Measurements from ENCODE around the gene INAFM2.
A peak's percentile ranks its signal among the peaks of the same experiment; 100 is the strongest.

Gene INAFM2

GRCh38 chr15:40365624-40366456, 42.3 kb downstream of the INAFM2 start:
- no peak for DNase-seq

DNA sequence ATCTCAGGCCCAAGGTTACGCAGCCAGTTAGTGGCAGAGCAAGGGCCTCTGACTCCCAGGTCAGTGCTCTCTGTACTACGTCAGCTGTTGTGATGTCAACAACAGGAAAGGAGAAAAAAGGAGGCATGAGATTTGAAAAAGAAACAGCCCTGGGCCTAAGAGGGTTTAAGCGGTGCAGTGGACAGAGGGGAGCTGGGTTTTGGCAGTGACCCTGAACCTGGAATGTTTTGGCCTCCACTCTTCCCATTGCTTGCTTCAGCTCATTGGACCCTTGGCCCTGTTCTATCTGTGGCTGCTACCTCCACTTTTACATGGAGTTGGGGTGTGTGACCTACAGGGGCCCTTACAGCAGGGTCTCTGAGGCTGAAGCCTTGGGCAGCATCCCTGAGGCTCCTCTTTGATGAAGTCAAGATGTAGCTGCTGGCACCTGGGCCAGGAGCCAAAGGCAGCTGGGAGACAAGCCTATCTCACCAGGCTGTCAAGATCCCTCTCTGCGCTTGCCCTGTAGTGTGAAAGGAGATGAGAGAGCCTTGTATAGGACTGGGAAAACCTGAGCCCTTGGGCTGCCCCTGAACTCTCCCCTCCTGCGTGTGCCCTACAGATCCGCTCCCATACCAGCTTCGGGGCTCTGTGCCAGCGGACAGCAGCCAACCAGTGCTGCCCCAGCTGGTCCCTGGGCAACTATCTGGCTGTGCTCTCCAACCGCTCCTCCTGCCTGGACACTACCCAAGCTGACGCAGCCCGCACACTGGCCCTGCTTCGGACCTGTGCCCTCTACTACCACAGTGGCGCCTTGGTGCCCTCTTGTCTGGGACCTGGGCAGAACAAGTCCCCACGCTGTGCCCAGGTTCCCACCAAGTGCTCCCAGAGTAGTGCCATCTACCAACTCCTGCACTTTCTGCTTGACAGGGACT, 43.2 kb downstream of the INAFM2 start:
- DNase-seq = no peak

DNA sequence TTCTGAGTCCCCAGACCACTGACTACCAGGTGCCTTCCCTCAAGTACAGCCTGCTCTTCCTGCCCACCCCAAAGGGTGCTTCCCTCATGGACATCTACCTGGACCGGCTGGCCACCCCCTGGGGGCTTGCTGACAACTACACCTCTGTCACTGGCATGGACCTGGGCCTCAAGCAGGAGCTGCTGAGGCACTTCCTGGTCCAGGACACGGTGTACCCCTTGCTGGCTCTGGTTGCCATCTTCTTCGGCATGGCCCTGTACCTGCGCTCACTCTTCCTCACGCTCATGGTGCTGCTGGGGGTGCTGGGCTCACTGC, 43.8 kb downstream of the INAFM2 start:
- no peak for DNase-seq

DNA sequence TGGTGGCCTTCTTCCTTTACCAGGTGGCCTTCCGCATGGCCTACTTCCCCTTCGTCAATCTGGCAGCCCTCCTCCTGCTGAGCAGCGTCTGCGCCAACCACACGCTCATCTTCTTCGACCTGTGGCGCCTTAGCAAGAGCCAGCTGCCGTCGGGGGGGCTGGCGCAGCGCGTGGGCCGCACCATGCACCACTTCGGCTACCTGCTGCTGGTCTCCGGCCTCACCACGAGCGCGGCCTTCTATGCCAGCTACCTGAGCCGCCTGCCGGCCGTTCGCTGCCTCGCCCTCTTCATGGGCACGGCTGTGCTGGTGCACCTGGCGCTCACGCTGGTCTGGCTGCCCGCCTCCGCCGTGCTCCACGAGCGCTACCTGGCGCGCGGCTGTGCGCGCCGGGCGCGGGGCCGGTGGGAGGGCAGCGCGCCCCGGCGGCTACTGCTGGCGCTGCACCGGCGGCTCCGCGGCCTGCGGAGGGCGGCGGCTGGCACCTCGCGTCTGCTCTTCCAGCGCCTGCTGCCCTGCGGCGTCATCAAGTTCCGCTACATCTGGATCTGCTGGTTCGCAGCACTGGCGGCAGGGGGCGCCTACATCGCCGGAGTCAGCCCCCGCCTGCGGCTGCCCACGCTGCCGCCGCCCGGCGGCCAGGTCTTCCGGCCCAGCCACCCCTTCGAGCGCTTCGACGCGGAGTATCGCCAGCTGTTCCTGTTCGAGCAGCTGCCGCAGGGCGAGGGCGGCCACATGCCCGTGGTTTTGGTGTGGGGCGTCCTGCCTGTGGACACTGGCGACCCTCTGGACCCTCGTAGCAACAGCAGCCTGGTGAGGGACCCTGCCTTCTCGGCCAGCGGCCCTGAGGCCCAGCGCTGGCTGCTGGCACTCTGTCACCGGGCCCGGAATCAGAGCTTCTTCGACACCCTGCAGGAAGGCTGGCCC, 44.5 kb downstream of the INAFM2 start:
- peak; percentile 93 to 94 for DNase-seq

GRCh38 chr15:40368719-40369473, 45.4 kb downstream of the INAFM2 start:
- DNase-seq = no peak

GRCh38 chr15:40369474-40369869, 46.0 kb downstream of the INAFM2 start:
- no peak for DNase-seq

DNA sequence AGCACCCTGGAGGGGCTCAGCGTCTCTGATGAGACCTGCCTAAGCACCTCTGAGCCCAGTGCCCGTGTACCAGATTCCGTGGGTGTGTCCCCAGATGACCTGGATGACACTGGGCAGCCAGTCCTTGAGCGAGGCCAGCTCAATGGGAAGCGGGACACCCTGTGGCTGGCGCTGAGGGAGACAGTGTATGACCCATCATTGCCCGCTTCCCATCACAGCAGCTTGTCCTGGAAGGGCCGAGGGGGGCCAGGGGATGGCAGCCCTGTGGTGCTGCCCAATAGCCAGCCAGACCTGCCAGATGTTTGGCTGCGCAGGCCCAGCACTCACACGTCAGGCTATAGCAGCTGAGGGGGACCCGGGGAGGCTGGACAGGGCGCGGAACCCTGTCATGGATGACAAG, 46.5 kb downstream of the INAFM2 start:
- DNase-seq = no peak

DNA sequence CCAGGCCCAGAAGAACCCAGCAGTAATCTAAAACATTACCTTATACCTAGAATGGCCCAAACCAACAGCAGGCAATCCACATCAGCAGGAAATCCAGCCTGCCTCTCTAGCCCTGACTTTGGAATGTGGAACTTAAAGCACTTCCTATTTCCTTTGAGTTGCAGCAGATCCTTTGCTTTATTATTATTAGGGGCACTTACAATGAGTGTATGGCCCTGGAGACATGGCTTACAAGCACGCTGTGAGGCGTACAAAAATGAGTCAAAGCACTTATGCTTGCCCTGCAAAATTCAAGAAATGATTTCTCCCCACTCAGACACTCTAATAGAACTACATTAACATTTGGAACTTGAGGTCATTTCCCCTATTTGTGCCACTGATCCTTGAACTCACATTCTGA, 49.5 kb downstream of the INAFM2 start:
- DNase-seq = no peak
